GM12878 (cell line): Measurements from ENCODE around the gene CHMP6. TPM values are rescaled to one million over a fixed set of nuclear protein-coding genes. Genes with fewer than 3 reads are reported as not detected.

ENCODE experiments used
- ATAC-seq: fragments of 200-7000 bp; cut with Tn5 transposase; 3 replicates; pipeline ENCODE4 v1.9.1; 2020; ENCODE audit warnings: mild to moderate bottlenecking, moderate library complexity
- BruUV-seq: library from RNA; stranded (reverse); fragments of 400-500 nt; replicated peaks from 2 replicates; lab custom pipeline; 2021; lab: Mats Ljungman, UMichigan
- CTCF ChIA-PET: fragments of 300-600 bp; sonication (Branson Sonifier 250); formaldehyde crosslinking; extraction: SDS; loops from one replicate; lab custom pipeline; 2021; ENCODE audit warnings: inconsistent platforms; lab: Yijun Ruan, JAX
- POLR2A ChIA-PET: fragments of 350-600 bp; formaldehyde crosslinking; extraction: SDS; loops from one replicate; lab custom pipeline; 2021; ENCODE audit warnings: inconsistent platforms; lab: Charles Lee
- RAD21 ChIA-PET: fragments of 300-600 bp; sonication (Branson Sonifier 250); formaldehyde crosslinking; loops from one replicate; lab custom pipeline; 2023; ENCODE audit warnings: antibody characterized with exemption; ENCODE audit not compliant: unreplicated experiment; lab: Charles Lee
- SMC1A ChIA-PET: fragments of 300-600 bp; sonication (Branson Sonifier 250); formaldehyde crosslinking; loops from one replicate; lab custom pipeline; 2023; ENCODE audit not compliant: unreplicated experiment, uncharacterized antibody; lab: Charles Lee
- DNase-seq: peaks from one replicate; pipeline ENCODE4 v3.0.0-alpha.2; 2011; ENCODE audit warnings: low read depth, low spot score
- FAIRE-seq: peaks from 3 replicates; lab custom pipeline; 2011; peaks lifted over from hg19 to GRCh38; lab: Jason Lieb, UNC
- H2AFZ ChIP-seq: 2 replicates; pipeline ENCODE4 v1.6.0; 2011; ENCODE audit warnings: low read depth, low read length, control low read depth; ENCODE audit not compliant: control insufficient read depth
- H3K27ac ChIP-seq: 2 replicates; pipeline ENCODE4 v1.5.1; 2011; ENCODE audit warnings: control low read depth; ENCODE audit not compliant: control insufficient read depth, insufficient read depth
- H3K27me3 ChIP-seq, 2 experiments: replicated peaks in 1 of 2; 2 replicates each; pipeline versions ENCODE4 v1.6.0 to v1.6.1; 2011; ENCODE audit warnings: low read length in 1 of 2; ENCODE audit not compliant: control insufficient read depth in 2 of 2, insufficient read depth in 2 of 2
- H3K36me3 ChIP-seq, 2 experiments: 2 replicates each; pipeline ENCODE4 v1.5.1; 2011; ENCODE audit warnings: low read length in 1 of 2; ENCODE audit not compliant: control insufficient read depth in 2 of 2, insufficient read depth in 2 of 2
- H3K4me1 ChIP-seq: 2 replicates; pipeline ENCODE4 v1.6.1; 2011; ENCODE audit warnings: mild to moderate bottlenecking, low read length, moderate library complexity, mixed read lengths; ENCODE audit not compliant: control insufficient read depth, insufficient read depth
- H3K4me2 ChIP-seq: 2 replicates; pipeline ENCODE4 v1.6.0; 2011; ENCODE audit warnings: control low read depth; ENCODE audit not compliant: control insufficient read depth, insufficient read depth
- H3K4me3 ChIP-seq: fragments of 200-600 bp; sonication (generic); 2 replicates; pipeline ENCODE4 v1.5.1; 2016
- H3K79me2 ChIP-seq: 2 replicates; pipeline ENCODE4 v1.6.0; 2011; ENCODE audit warnings: low read length; ENCODE audit not compliant: control insufficient read depth, insufficient read depth
- H3K9ac ChIP-seq: 2 replicates; pipeline ENCODE4 v1.8.0; 2011; ENCODE audit warnings: low read length, control low read depth, mixed read lengths; ENCODE audit not compliant: control insufficient read depth, insufficient read depth
- H3K9me3 ChIP-seq: replicated peaks from 3 replicates; pipeline ENCODE4 v1.5.1; 2011; ENCODE audit warnings: mild to moderate bottlenecking, low read length; ENCODE audit not compliant: control insufficient read depth, insufficient read depth
- H4K20me1 ChIP-seq: 2 replicates; pipeline ENCODE4 v1.6.0; 2011; ENCODE audit not compliant: control insufficient read depth, insufficient read depth
- LARP7 ChIP-seq: fragments of 450-650 bp; IDR thresholded peaks from 2 replicates; pipeline ENCODE4 v1.6.1; 2017; ENCODE audit warnings: mild to moderate bottlenecking
- STAT3 ChIP-seq: IDR thresholded peaks from 2 replicates; pipeline ENCODE4 v1.6.1; 2011; ENCODE audit warnings: low read depth, low read length, improper control_type of control experiment
- WGBS: methylation state at CpG from one replicate; pipeline ENCODE4 v1.1.6; 2016; ENCODE audit warnings: low lambda C conversion rate; ENCODE audit not compliant: insufficient replicate concordance, insufficient coverage; ENCODE audit errors: missing lambda C conversion rate; 5-methylcytosine and 5-hydroxymethylcytosine counted together
- in situ Hi-C: fragments of 300-500 bp; cut with MboI; formaldehyde crosslinking; loops from 9 replicates; pipeline ENCODE4 v1.14.3; 2018; ENCODE audit warnings: mixed read lengths
- intact Hi-C: fragments of 100-400 bp; cut with micrococcal nuclease; formaldehyde crosslinking; loops from one replicate; pipeline ENCODE4 v1.14.2; 2022; ENCODE audit not compliant: unreplicated experiment
- polyA plus RNA-seq, 11 experiments: library from polyadenylated mRNA; depleted of rRNA in 4 of 11; unstranded in 6 of 11; stranded (reverse) in 5 of 11; fragments of >200 nt; fragmentation: Nextera tagmentation in 4 of 11; fragmentation: Illumina TruSeq in 1 of 11; extraction: Ambion mirVana in 4 of 11; extraction: Trizol in 1 of 11; gene quantifications; 1 replicate in 1 of 11; 2 replicates in 10 of 11; pipeline versions ENCODE4 v1.2.1 to v1.2.3, GENCODE V29; 2011 to 2016; ENCODE audit warnings: inconsistent platforms in 2 of 11, missing spikeins in 2 of 11, low read depth in 1 of 11
- total RNA-seq, 4 experiments: library from RNA; depleted of rRNA in 3 of 4; stranded (reverse); fragments of >200 nt in 3 of 4; fragmentation: Illumina TruSeq in 1 of 4; extraction: Trizol in 1 of 4; gene quantifications; 2 replicates each; pipeline versions ENCODE4 v1.2.1 to v1.2.3, GENCODE V29; 2013 to 2021

CHMP6 gene
- total and polyA plus RNA-seq, 10 of the 15 experiments (the other 5 are each of a cell fraction or from before 2014, with no cell fraction given): 0.21 to 37.9 (median 14.7) TPM

- TF ChIP-seq LARP7: 0 out of 2 replicates have a peak, but pooled peaks have one; percentile 18
Observed at GRCh38 chr17:80970044-80970761, 21.4 kb upstream of the CHMP6 start (continued).

DNA sequence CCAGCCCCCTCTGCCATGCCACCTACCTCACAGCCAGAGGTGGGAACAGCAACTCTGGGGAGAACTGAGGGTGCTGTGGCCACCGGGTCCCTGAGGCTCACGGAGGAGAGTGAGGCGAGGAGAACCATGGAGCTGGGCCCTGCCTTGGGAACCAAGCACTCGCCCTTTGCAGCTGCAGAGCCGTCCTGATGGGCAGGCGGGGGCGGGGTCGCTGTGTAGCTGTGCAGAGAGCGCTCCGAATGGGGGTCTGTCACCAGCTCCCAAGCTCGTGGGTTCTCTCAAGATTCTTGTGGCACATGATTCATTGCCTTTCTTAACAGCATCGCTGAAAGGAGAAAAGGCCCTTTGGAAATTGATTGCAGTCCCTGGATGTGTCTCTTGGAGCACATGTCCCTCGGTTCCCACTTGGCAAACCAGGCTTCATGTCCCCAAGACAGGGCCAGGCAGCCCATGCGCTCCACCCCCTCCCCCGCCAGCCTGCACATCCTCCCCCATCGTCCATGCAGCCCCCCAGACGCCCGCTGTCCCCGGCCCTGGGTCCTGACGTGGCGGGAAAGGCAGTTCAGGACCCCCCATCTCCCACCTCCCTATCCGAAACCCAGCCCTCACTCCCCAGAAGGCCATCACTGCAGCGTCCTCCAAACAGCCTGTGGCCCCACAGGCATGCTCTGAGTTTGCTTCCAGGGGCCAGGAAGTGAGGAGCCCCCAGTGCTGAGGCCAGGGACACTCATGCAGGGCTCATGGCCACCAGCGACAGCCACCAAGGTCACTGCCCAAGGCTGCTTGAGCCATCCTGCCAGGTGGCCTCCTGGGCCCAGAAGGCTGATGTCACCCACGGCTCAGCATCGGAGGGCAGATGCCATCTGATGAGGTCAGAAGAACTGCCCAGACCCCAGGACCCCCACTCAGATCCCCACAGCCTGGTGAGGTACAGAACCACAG is 20.6 kb upstream of the CHMP6 start:
- 45% methylated on average over 20 of the region's 26 CpGs for WGBS
- RAD21 ChIA-PET: interaction anchor here (1.0 to 2.0 kb wide), 9 partner anchors 41 to 544 kb away, joined by 3 to 22 read pairs (median 5); no protein-coding TSS in a partner anchor
- CTCF ChIA-PET: interaction anchor here (0.6 to 2.1 kb wide), 10 partner anchors 11 to 544 kb away, joined by 3 to 19 read pairs (median 5); no protein-coding TSS in a partner anchor
- POLR2A ChIA-PET: no interaction called here
- no peaks in the 10 kb centered on the region for H3K79me2 ChIP-seq
- intact Hi-C loops (loop anchor here (2.0 kb wide), 1 partner anchor 104 kb away; no protein-coding TSS in a partner anchor), in situ Hi-C loops (loop anchor here (5.0 kb wide), 1 partner anchor 109 kb away; no protein-coding TSS in a partner anchor)
- H3K27me3 ChIP-seq: no peaks in the 10 kb centered on the region
- no peak overlapping the region for H3K27ac ChIP-seq
- H3K9ac ChIP-seq: no peak overlapping the region
- no TSS peak for BruUV-seq
- no peak for TF ChIP-seq STAT3
- H3K4me3 ChIP-seq: no peak overlapping the region
- no peaks in the 10 kb centered on the region for H3K9me3 ChIP-seq
- H3K36me3 ChIP-seq: no peaks in the 10 kb centered on the region
- H2AFZ ChIP-seq: no peak overlapping the region
- H4K20me1 ChIP-seq: no peaks in the 10 kb centered on the region
- no peak for FAIRE-seq
- H3K4me2 ChIP-seq: no peak overlapping the region
- no peak for DNase-seq
- no peaks in the 10 kb centered on the region for H3K4me1 ChIP-seq
- SMC1A ChIA-PET: interaction anchor here (1.1 to 1.5 kb wide), 7 partner anchors 82 to 544 kb away, joined by 3 to 7 read pairs (median 4); no protein-coding TSS in a partner anchor
- peak; percentile 20 for ATAC-seq
